ENCODE measurements around the gene SLC7A6.

SLC7A6 gene

GRCh38 chr16:68281368-68282063, 17.2 kb downstream of the SLC7A6 start:
- ATAC-seq = no peak
- no peak for TF ChIP-seq ZFP30 (CRISPR knock-in tag; IDR thresholded peaks at IDR 0.05)
- no peak for TF ChIP-seq ZFP3 (CRISPR knock-in tag; IDR thresholded peaks at IDR 0.05)
- TF ChIP-seq ZNF8 (CRISPR knock-in tag; IDR thresholded peaks at IDR 0.05) = no peak
- no peak for TF ChIP-seq GLIS3 (CRISPR knock-in tag; IDR thresholded peaks at IDR 0.05)
- TF ChIP-seq CSRNP3 (CRISPR knock-in tag; IDR thresholded peaks at IDR 0.05) = no peak

GRCh38 chr16:68282064-68282452, 17.7 kb downstream of the SLC7A6 start:
- TF ChIP-seq ZNF565 (CRISPR knock-in tag; conservative IDR thresholded peaks at IDR 0.05; ENCODE audit: low read depth) (no peak), CREB5 (CRISPR knock-in tag; IDR thresholded peaks at IDR 0.05; ENCODE audit: low read depth) (no peak), POU6F1 (CRISPR knock-in tag; IDR thresholded peaks at IDR 0.05; ENCODE audit: borderline replicate concordance, low read depth) (no peak), OSR1 (CRISPR knock-in tag; IDR thresholded peaks at IDR 0.05) (no peak), TCF4 (CRISPR knock-in tag; IDR thresholded peaks at IDR 0.05; ENCODE audit: borderline replicate concordance) (no peak)
- ATAC-seq = no peak

GRCh38 chr16:68283346-68283745, 19.0 kb downstream of the SLC7A6 start:
- TF ChIP-seq ZFP3 (CRISPR knock-in tag; IDR thresholded peaks at IDR 0.05) (no peak), ISL1 (CRISPR knock-in tag; IDR thresholded peaks at IDR 0.05) (no peak), ARNTL (CRISPR knock-in tag; IDR thresholded peaks at IDR 0.05; ENCODE audit: borderline replicate concordance, low read depth) (no peak), OSR1 (CRISPR knock-in tag; IDR thresholded peaks at IDR 0.05) (no peak), ZNF70 (CRISPR knock-in tag; IDR thresholded peaks at IDR 0.05) (no peak), POU6F1 (CRISPR knock-in tag; IDR thresholded peaks at IDR 0.05; ENCODE audit: borderline replicate concordance, low read depth) (no peak), CSDC2 (CRISPR knock-in tag; IDR thresholded peaks at IDR 0.05) (no peak), TOX (CRISPR knock-in tag; IDR thresholded peaks at IDR 0.05; ENCODE audit: borderline replicate concordance) (no peak), GLIS3 (CRISPR knock-in tag; IDR thresholded peaks at IDR 0.05) (no peak), PATZ1 (CRISPR knock-in tag; IDR thresholded peaks at IDR 0.05; ENCODE audit: borderline replicate concordance) (no peak), ZNF8 (CRISPR knock-in tag; IDR thresholded peaks at IDR 0.05) (no peak)
- ATAC-seq = no peak

GRCh38 chr16:68283801-68284598, 19.7 kb downstream of the SLC7A6 start:
- ATAC-seq = no peak
- TF ChIP-seq ISL1 (CRISPR knock-in tag; IDR thresholded peaks at IDR 0.05) (no peak), ZNF70 (CRISPR knock-in tag; IDR thresholded peaks at IDR 0.05) (no peak), ZC3H10 (CRISPR knock-in tag; IDR thresholded peaks at IDR 0.05) (no peak), TOX (CRISPR knock-in tag; IDR thresholded peaks at IDR 0.05; ENCODE audit: borderline replicate concordance) (no peak), PPARA (CRISPR knock-in tag; IDR thresholded peaks at IDR 0.05; ENCODE audit: borderline replicate concordance) (no peak), ZFP3 (CRISPR knock-in tag; IDR thresholded peaks at IDR 0.05) (no peak), TCF4 (CRISPR knock-in tag; IDR thresholded peaks at IDR 0.05; ENCODE audit: borderline replicate concordance) (no peak), ESRRG (CRISPR knock-in tag; IDR thresholded peaks at IDR 0.05) (no peak), SNAI2 (CRISPR knock-in tag; IDR thresholded peaks at IDR 0.05) (no peak), ARNTL (CRISPR knock-in tag; IDR thresholded peaks at IDR 0.05; ENCODE audit: borderline replicate concordance, low read depth) (no peak), POU6F1 (CRISPR knock-in tag; IDR thresholded peaks at IDR 0.05; ENCODE audit: borderline replicate concordance, low read depth) (no peak), ZNF565 (CRISPR knock-in tag; conservative IDR thresholded peaks at IDR 0.05; ENCODE audit: low read depth) (no peak), PATZ1 (CRISPR knock-in tag; IDR thresholded peaks at IDR 0.05; ENCODE audit: borderline replicate concordance) (no peak), CSDC2 (CRISPR knock-in tag; IDR thresholded peaks at IDR 0.05) (no peak), ZNF8 (CRISPR knock-in tag; IDR thresholded peaks at IDR 0.05) (no peak), GLIS3 (CRISPR knock-in tag; IDR thresholded peaks at IDR 0.05) (no peak), OSR1 (CRISPR knock-in tag; IDR thresholded peaks at IDR 0.05) (no peak)

Measured in SK-N-SH treated with all-trans-retinoic acid at 6 μM for 48 hours (cell line).